CD14-positive monocyte (primary cell): ENCODE results near the gene LST1. TPM values are rescaled to one million over a fixed set of nuclear protein-coding genes. Genes with fewer than 3 reads are reported as not detected.

Experiments
- DNase-seq, 3 donors: peaks; one replicate each; pipeline ENCODE4 v3.0.0-alpha.2; 2011 to 2022
- H2AFZ ChIP-seq: 2 replicates; pipeline ENCODE4 v1.6.0; 2012; ENCODE audit warnings: mild to moderate bottlenecking, low read depth, low read length, inconsistent platforms; ENCODE audit not compliant: insufficient read depth, poor library complexity, severe bottlenecking
- H3K27ac ChIP-seq, 2 donors: 1 replicate in 1 of 2; 2 replicates in 1 of 2; pipeline ENCODE4 v1.5.1; 2012 to 2013; ENCODE audit warnings: low read length in 2 of 2, control low read depth in 1 of 2, inconsistent platforms in 1 of 2, low read depth in 1 of 2, mild to moderate bottlenecking in 1 of 2
- H3K27me3 ChIP-seq, 2 donors: one replicate each; pipeline versions ENCODE4 v1.6.0 to v1.6.1; 2011 to 2013; ENCODE audit warnings: low read length in 2 of 2; ENCODE audit not compliant: control insufficient read depth in 2 of 2, insufficient read depth in 2 of 2
- H3K36me3 ChIP-seq, 2 donors: replicated peaks in 1 of 2; 1 replicate in 1 of 2; 2 replicates in 1 of 2; pipeline versions ENCODE4 v1.5.1 to v1.6.1; 2012 to 2013; ENCODE audit warnings: low read length in 2 of 2, control low read depth in 1 of 2, inconsistent platforms in 1 of 2, mild to moderate bottlenecking in 1 of 2; ENCODE audit not compliant: insufficient read depth in 2 of 2, control insufficient read depth in 1 of 2
- H3K4me1 ChIP-seq, 2 donors: 1 replicate in 1 of 2; 2 replicates in 1 of 2; pipeline versions ENCODE4 v1.5.1 to v1.6.1; 2012 to 2013; ENCODE audit warnings: low read length in 2 of 2, control low read depth in 1 of 2, inconsistent platforms in 1 of 2, mild to moderate bottlenecking in 1 of 2, moderate library complexity in 1 of 2; ENCODE audit not compliant: insufficient read depth in 2 of 2, control insufficient read depth in 1 of 2
- H3K4me2 ChIP-seq: replicated peaks from 2 replicates; pipeline ENCODE3; 2012; ENCODE audit warnings: low read length, moderate library complexity, mild to moderate bottlenecking; ENCODE audit not compliant: poor library complexity, severe bottlenecking; ENCODE audit errors: extremely low read depth
- H3K4me3 ChIP-seq, 3 experiments: fragments of 200-600 bp in 1 of 3; sonication (generic) in 1 of 3; replicated peaks in 1 of 3; 1 replicate in 2 of 3; 2 replicates in 1 of 3; pipeline ENCODE4 v1.5.1; 2011 to 2013; ENCODE audit warnings: low read length in 3 of 3, mild to moderate bottlenecking in 3 of 3, control low read depth in 2 of 3, low read depth in 2 of 3, inconsistent platforms in 1 of 3, moderate library complexity in 1 of 3
- H3K79me2 ChIP-seq: 2 replicates; pipeline ENCODE4 v1.6.0; 2012; ENCODE audit warnings: mild to moderate bottlenecking, control low read depth, inconsistent platforms, low read length, moderate library complexity; ENCODE audit not compliant: insufficient read depth
- H3K9ac ChIP-seq: 2 replicates; pipeline ENCODE4 v1.6.0; 2017; ENCODE audit warnings: low read length, mild to moderate bottlenecking; ENCODE audit not compliant: insufficient read depth, poor library complexity, severe bottlenecking
- H3K9me3 ChIP-seq, 2 donors: replicated peaks in 1 of 2; 1 replicate in 1 of 2; 2 replicates in 1 of 2; pipeline versions ENCODE4 v1.5.1 to v1.6.1; 2012 to 2013; ENCODE audit warnings: low read length in 2 of 2, control low read depth in 1 of 2; ENCODE audit not compliant: control insufficient read depth in 1 of 2, insufficient read depth in 1 of 2
- H4K20me1 ChIP-seq: 2 replicates; pipeline ENCODE4 v1.6.0; 2012; ENCODE audit warnings: mild to moderate bottlenecking, low read length, control low read depth, moderate library complexity; ENCODE audit not compliant: insufficient read depth
- H3K27ac Mint-ChIP-seq, 7 donors: one replicate each; pipeline ENCODE4 v1.8.0; 2020; ENCODE audit warnings: mild to moderate bottlenecking in 7 of 7, mixed read lengths in 7 of 7, moderate library complexity in 6 of 7, inconsistent platforms in 2 of 7
- H3K27me3 Mint-ChIP-seq, 3 donors: one replicate each; pipeline ENCODE4 v1.8.0; 2021 to 2022; ENCODE audit warnings: low read depth in 3 of 3, mild to moderate bottlenecking in 3 of 3, mixed read lengths in 3 of 3, moderate library complexity in 3 of 3, inconsistent platforms in 1 of 3
- H3K36me3 Mint-ChIP-seq, 2 donors: one replicate each; pipeline ENCODE4 v1.8.0; 2020; ENCODE audit warnings: mixed read lengths in 2 of 2, inconsistent platforms in 1 of 2, mild to moderate bottlenecking in 1 of 2
- H3K4me1 Mint-ChIP-seq: one replicate; pipeline ENCODE4 v1.8.0; 2020; ENCODE audit warnings: mild to moderate bottlenecking, mixed read lengths
- H3K4me3 Mint-ChIP-seq, 2 donors: one replicate each; pipeline ENCODE4 v1.8.0; 2020; ENCODE audit warnings: mild to moderate bottlenecking in 2 of 2, mixed read lengths in 2 of 2, moderate library complexity in 1 of 2
- H3K9me3 Mint-ChIP-seq, 7 donors: one replicate each; pipeline ENCODE4 v1.8.0; 2020 to 2022; ENCODE audit warnings: mixed read lengths in 7 of 7, mild to moderate bottlenecking in 6 of 7, moderate library complexity in 6 of 7, inconsistent platforms in 2 of 7
- CTCF ChIP-seq: fragments of 200-600 bp; IDR thresholded peaks from one replicate; pipeline ENCODE4 v1.8.0; 2022; ENCODE audit warnings: antibody characterized with exemption, mild to moderate bottlenecking
- WGBS: methylation state at CpG from one replicate; pipeline ENCODE4 v1.1.5; 2013; ENCODE audit warnings: missing lambda C conversion rate; ENCODE audit not compliant: insufficient coverage; 5-methylcytosine and 5-hydroxymethylcytosine counted together
- intact Hi-C, 2 donors: fragments of 100-400 bp; cut with micrococcal nuclease; formaldehyde crosslinking; loops; one replicate each; pipeline versions ENCODE4 v1.15.0 to v1.15.1; 2023
- polyA plus RNA-seq, 3 donors: library from polyadenylated mRNA; depleted of rRNA in 1 of 3; unstranded in 2 of 3; stranded (reverse) in 1 of 3; fragments of 300-500 nt in 2 of 3; fragments of >200 nt in 1 of 3; fragmentation: Illumina TruSeq in 2 of 3; gene quantifications; 1 replicate in 2 of 3; 2 replicates in 1 of 3; pipeline ENCODE4 v1.2.3, GENCODE V29; 2012 to 2021

The LST1 gene
- polyA plus RNA-seq, 3 donors = 1,103 to 1,584 (median 1,202) TPM

GRCh38 chr6:31585491-31585890 is 586 bp upstream of the LST1 start:
- peaks cover 77 to 92% of the 10 kb centered on the region in 2 donors for H3K4me1 ChIP-seq
- TF ChIP-seq CTCF = peak; percentile 60
- H3K4me2 ChIP-seq = peak overlapping the region; percentile 99
- H3K9me3 ChIP-seq = no peaks in the 10 kb centered on the region
- Mint-ChIP-seq H3K27ac (peak overlapping the region; percentile 84 to 97 (median 95)), H3K27me3 (peaks cover 0 to 5% (median 3%) of the 10 kb centered on the region in 3 donors), H3K36me3 (peaks cover 25 to 29% of the 10 kb centered on the region in 2 donors), H3K4me1 (peaks cover 85% of the 10 kb centered on the region), H3K9me3 (peaks cover 0 to 5% (median 0%) of the 10 kb centered on the region in 7 donors), H3K4me3 (peak overlapping the region; percentile 97 to 98)
- 34% methylated on average over 2 of the region's 2 CpGs for WGBS
- H2AFZ ChIP-seq = peak overlapping the region; percentile 9
- H3K27me3 ChIP-seq = no peaks in the 10 kb centered on the region
- H3K9ac ChIP-seq = no peak overlapping the region
- H3K36me3 ChIP-seq = peaks cover 12 to 17% of the 10 kb centered on the region in 2 donors
- DNase-seq = peak in 2 of 3 donors; percentile 35 to 50
- peak overlapping the region in 1 of 3 experiments; percentile 98 for H3K4me3 ChIP-seq
- H4K20me1 ChIP-seq = peaks cover 24% of the 10 kb centered on the region
- peak overlapping the region; percentile 80 to 85 for H3K27ac ChIP-seq
- intact Hi-C loops = no loop called here
- peaks cover 78% of the 10 kb centered on the region for H3K79me2 ChIP-seq

- Histone ChIP-seq H3K4me3 (peak overlapping the region; percentile 61 to 98 (median 92)), H3K9me3 (no peaks in the 10 kb centered on the region), H3K9ac (peak overlapping the region; percentile 73), H3K27ac (peak overlapping the region; percentile 80 to 85), H2AFZ (peak overlapping the region; percentile 38), H3K27me3 (no peaks in the 10 kb centered on the region), H3K4me1 (peaks cover 70 to 84% of the 10 kb centered on the region in 2 donors), H3K4me2 (peak overlapping the region; percentile 99), H3K79me2 (peaks cover 66% of the 10 kb centered on the region), H4K20me1 (peaks cover 34% of the 10 kb centered on the region), H3K36me3 (peaks cover 12 to 23% of the 10 kb centered on the region in 2 donors)
- Mint-ChIP-seq H3K9me3 (peaks cover 0 to 4% (median 0%) of the 10 kb centered on the region in 7 donors), H3K27me3 (peaks cover 0 to 4% (median 3%) of the 10 kb centered on the region in 3 donors), H3K36me3 (peaks cover 32 to 36% of the 10 kb centered on the region in 2 donors), H3K27ac (peak overlapping the region; percentile 84 to 97 (median 95)), H3K4me1 (peaks cover 84% of the 10 kb centered on the region), H3K4me3 (peak overlapping the region; percentile 97 to 98)
- TF ChIP-seq CTCF = no peak
- 2% methylated on average over 7 of the region's 9 CpGs for WGBS
- peak; percentile 61 to 80 (median 73) for DNase-seq
- intact Hi-C loops = loop anchor here in 1 of 2 donors (2.0 kb wide), 1 partner anchor 28 kb away; no protein-coding TSS in a partner anchor
Observed at GRCh38 chr6:31586599-31587281, 663 bp downstream of the LST1 start.
